Limb (tissue), 2 donors: ENCODE data around the gene AAK1.

ENCODE experiments used
- DNase-seq, 2 donors: peaks; one replicate each; pipeline ENCODE4 v3.0.0-alpha.2; 2016; ENCODE audit errors: extremely low spot score in 2 of 2

The AAK1 gene

DNA sequence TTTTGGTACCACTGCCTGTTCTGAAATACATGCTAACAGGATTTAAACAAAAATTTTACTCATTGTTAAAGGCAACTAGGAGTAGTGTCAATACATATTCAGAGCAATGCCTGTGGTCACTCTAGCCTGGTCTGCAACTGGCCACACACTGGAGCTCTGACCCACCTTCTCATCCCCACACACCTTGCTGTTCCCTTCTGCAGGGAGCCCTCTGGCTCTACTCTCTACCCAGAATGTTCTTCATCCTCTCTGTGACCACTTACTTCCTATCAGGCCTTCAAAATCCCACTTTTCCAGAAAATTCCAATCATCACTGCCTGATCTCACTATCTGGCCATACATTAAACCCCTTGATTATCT lies 104.0 kb downstream of the AAK1 start:
- no peak for DNase-seq

GRCh38 chr2:69538872-69539548 lies 104.5 kb downstream of the AAK1 start:
- no peak for DNase-seq

DNA sequence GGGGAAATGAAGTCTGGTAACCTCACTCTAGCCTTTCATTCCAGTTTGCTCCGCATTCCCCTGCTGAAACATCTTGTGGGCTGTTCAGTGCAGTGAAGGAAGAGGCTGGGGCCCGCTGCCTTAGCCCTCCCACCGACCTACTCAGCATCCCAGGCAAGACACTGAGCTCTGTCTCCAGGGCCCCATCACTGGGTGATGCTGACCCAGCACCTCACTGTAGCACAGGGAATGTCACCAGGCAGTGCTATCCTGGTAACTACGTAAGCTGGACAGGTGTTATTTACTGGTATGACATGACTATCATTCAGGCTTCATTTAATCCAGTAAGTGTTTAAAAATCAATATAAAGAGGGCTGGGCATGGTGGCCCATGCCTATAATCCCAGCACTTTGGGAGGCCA lies 105.3 kb downstream of the AAK1 start:
- DNase-seq: no peak

- DNase-seq: no peak
Observed at GRCh38 chr2:69535817-69536241, 107.7 kb downstream of the AAK1 start.

- no peak for DNase-seq
Observed at GRCh38 chr2:69531186-69531585, 112.4 kb downstream of the AAK1 start.

- no peak for DNase-seq
Observed at GRCh38 chr2:69529480-69529879, 114.1 kb downstream of the AAK1 start.

DNA sequence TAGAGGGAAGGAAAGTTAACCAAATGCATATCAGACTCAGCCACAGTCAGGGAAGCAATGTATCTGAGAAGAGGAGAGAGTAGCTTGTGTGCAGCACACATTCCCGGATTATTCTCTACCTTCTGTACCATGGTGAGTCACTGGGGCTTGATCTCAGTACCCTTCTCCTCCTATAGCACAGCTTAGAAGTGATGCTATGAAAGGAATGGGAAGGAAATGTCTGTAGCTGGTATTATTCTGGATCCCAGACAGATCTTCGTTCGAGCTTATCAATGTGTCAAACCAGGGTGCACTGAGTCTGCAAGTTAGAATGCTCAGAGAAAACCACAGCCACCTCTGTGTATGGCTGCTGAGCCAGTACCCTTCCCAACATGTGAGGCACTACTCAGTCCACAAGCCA lies 118.3 kb downstream of the AAK1 start:
- no peak for DNase-seq

- DNase-seq: no peak
Observed at GRCh38 chr2:69524799-69525198, 118.7 kb downstream of the AAK1 start.

GRCh38 chr2:69521747-69522146 lies 121.8 kb downstream of the AAK1 start:
- no peak for DNase-seq

- no peak for DNase-seq
Observed at GRCh38 chr2:69518841-69519240, 124.7 kb downstream of the AAK1 start.

- no peak for DNase-seq
Observed at GRCh38 chr2:69517410-69517809, 126.1 kb downstream of the AAK1 start.

- DNase-seq: no peak
Observed at GRCh38 chr2:69514819-69515218, 128.7 kb downstream of the AAK1 start.

- DNase-seq: peak; percentile 47 to 51
Observed at GRCh38 chr2:69514406-69514805, 129.1 kb downstream of the AAK1 start.

DNA sequence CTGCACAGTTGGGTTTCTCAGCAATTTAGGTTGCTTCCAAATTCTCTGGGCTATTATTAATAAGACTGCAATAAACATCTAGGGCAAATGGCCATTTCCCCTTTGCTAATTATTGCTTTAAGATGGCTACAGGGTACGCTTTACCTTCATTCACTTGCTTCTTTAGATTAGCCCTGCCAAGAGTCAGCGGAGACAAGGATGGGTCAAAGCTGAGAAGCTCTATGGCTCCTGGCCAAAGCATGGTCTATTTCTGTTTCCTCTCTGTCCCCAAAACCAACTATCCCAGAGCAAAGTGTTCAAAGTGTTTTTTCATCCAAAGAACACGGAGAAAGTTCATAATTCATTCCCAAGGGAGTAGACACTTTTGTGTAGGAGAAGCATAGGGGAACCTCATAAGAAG lies 131.1 kb downstream of the AAK1 start:
- DNase-seq: no peak

GRCh38 chr2:69510204-69510603 lies 133.3 kb downstream of the AAK1 start:
- DNase-seq: no peak

DNA sequence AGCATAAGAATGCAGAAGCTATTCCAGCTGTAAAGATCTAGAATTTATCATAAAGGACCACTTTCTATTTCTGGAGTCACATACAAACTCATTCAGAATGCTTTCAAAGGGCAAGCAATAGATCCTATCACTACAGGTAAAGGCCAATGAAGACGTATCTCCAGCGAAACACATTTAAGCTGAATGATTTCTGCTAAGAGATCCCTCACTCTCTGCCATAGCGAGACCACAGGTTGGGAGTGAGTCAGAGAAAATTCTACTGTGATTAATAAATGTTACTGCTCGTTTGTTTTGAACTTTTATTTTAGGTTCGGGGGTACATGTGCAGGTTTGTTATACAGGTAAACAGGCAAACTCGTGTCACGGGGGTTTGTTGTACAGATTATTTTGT lies 133.8 kb downstream of the AAK1 start:
- no peak for DNase-seq

- DNase-seq: peak in 1 of 2 donors; percentile 44
Observed at GRCh38 chr2:69509011-69509749, 134.4 kb downstream of the AAK1 start.

DNA sequence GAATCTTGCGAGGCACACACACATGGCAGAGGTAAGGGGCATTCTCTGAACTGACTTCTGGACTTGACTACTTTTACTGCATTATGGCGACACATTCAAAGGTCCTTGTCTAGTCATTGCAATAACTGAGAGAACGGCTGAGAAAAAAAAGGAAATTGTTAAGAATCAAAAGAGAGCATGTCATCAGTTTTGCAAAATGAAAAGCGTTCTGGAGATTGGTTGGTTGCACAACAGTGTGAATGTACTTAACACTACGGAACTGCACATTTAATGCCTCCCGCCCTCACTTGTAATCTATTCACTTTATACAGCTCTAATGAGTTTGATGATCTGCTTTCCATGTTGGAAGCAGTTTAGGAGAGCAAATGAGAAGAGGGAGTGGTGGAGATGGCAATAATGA lies 137.8 kb downstream of the AAK1 start:
- DNase-seq: no peak

DNA sequence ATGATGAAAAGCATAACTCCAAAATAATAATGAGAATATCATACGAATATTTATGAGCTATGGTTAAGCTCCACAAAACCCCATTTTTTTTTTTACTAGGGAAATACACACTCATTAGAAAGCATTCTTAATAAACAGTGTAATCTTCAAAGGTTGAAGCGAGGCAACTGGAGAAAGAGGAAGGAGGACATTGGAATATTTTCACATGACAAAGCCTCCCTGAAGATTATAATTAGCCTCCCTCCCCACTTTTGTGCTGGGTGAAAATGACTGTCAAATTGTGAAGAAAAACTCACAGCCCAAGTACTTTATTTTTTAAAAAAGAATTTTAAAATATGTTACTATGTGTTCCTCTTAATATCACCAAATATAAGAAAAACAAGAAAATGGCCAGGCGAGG lies 142.2 kb downstream of the AAK1 start:
- DNase-seq: no peak

DNA sequence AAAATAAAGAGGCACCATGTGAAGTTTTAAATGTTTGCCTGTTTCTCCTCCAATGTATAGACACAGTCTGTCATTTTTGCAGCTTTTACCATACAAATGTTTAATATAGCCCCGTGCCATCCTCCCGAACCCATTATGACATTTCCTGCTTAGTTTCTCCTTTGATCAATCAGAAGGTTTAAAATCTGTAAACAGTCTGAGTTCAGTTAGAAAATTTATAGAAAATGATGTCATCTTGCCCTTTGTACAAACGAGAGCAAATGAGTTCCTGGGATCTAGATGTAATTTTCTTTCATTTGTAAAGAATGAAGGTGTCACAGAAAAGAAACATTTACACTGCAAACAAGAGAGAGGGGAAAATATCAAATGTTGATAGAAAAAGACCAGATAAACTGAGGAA lies 143.6 kb downstream of the AAK1 start:
- DNase-seq: no peak

DNA sequence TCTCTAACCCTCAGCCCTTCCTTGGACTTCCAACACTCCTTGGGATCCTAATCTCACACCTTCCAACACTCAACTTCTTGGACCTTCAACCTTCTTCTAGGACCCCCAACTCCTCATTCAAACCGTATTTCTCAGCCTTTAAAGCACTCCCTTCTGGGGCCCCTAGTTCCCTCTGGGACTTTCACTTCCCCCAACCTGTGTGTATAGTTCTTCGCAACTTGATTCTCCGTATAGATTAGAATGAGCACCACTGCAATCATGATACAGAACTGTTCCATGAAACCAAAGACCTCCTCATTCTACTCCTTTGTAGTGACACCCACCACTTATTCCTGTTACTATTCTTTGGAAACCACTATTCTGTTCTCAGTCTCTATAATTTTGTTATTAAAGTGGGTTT lies 144.3 kb downstream of the AAK1 start:
- no peak for DNase-seq

- no peak for DNase-seq
Observed at GRCh38 chr2:69495861-69496260, 147.7 kb downstream of the AAK1 start.

GRCh38 chr2:69495008-69495407 lies 148.5 kb downstream of the AAK1 start:
- DNase-seq: no peak
